GM12878 (cell line): ENCODE results near the gene RAP1GAP2. TPM values are rescaled to one million over a fixed set of nuclear protein-coding genes. Genes with fewer than 3 reads are reported as not detected.

ENCODE experiments used
- ATAC-seq: fragments of 200-7000 bp; cut with Tn5 transposase; 3 replicates; pipeline ENCODE4 v1.9.1; 2020; ENCODE audit warnings: mild to moderate bottlenecking, moderate library complexity
- BruUV-seq: library from RNA; stranded (reverse); fragments of 400-500 nt; replicated peaks from 2 replicates; lab custom pipeline; 2021; lab: Mats Ljungman, UMichigan
- CTCF ChIA-PET: fragments of 300-600 bp; sonication (Branson Sonifier 250); formaldehyde crosslinking; extraction: SDS; loops from one replicate; lab custom pipeline; 2021; ENCODE audit warnings: inconsistent platforms; lab: Yijun Ruan, JAX
- POLR2A ChIA-PET: fragments of 350-600 bp; formaldehyde crosslinking; extraction: SDS; loops from one replicate; lab custom pipeline; 2021; ENCODE audit warnings: inconsistent platforms; lab: Charles Lee
- RAD21 ChIA-PET: fragments of 300-600 bp; sonication (Branson Sonifier 250); formaldehyde crosslinking; loops from one replicate; lab custom pipeline; 2023; ENCODE audit warnings: antibody characterized with exemption; ENCODE audit not compliant: unreplicated experiment; lab: Charles Lee
- SMC1A ChIA-PET: fragments of 300-600 bp; sonication (Branson Sonifier 250); formaldehyde crosslinking; loops from one replicate; lab custom pipeline; 2023; ENCODE audit not compliant: unreplicated experiment, uncharacterized antibody; lab: Charles Lee
- DNase-seq: peaks from one replicate; pipeline ENCODE4 v3.0.0-alpha.2; 2011; ENCODE audit warnings: low read depth, low spot score
- FAIRE-seq: peaks from 3 replicates; lab custom pipeline; 2011; peaks lifted over from hg19 to GRCh38; lab: Jason Lieb, UNC
- H2AFZ ChIP-seq: 2 replicates; pipeline ENCODE4 v1.6.0; 2011; ENCODE audit warnings: low read depth, low read length, control low read depth; ENCODE audit not compliant: control insufficient read depth
- H3K27ac ChIP-seq: 2 replicates; pipeline ENCODE4 v1.5.1; 2011; ENCODE audit warnings: control low read depth; ENCODE audit not compliant: control insufficient read depth, insufficient read depth
- H3K27me3 ChIP-seq, 2 experiments: replicated peaks in 1 of 2; 2 replicates each; pipeline versions ENCODE4 v1.6.0 to v1.6.1; 2011; ENCODE audit warnings: low read length in 1 of 2; ENCODE audit not compliant: control insufficient read depth in 2 of 2, insufficient read depth in 2 of 2
- H3K36me3 ChIP-seq, 2 experiments: 2 replicates each; pipeline ENCODE4 v1.5.1; 2011; ENCODE audit warnings: low read length in 1 of 2; ENCODE audit not compliant: control insufficient read depth in 2 of 2, insufficient read depth in 2 of 2
- H3K4me1 ChIP-seq: 2 replicates; pipeline ENCODE4 v1.6.1; 2011; ENCODE audit warnings: mild to moderate bottlenecking, low read length, moderate library complexity, mixed read lengths; ENCODE audit not compliant: control insufficient read depth, insufficient read depth
- H3K4me2 ChIP-seq: 2 replicates; pipeline ENCODE4 v1.6.0; 2011; ENCODE audit warnings: control low read depth; ENCODE audit not compliant: control insufficient read depth, insufficient read depth
- H3K4me3 ChIP-seq: fragments of 200-600 bp; sonication (generic); 2 replicates; pipeline ENCODE4 v1.5.1; 2016
- H3K79me2 ChIP-seq: 2 replicates; pipeline ENCODE4 v1.6.0; 2011; ENCODE audit warnings: low read length; ENCODE audit not compliant: control insufficient read depth, insufficient read depth
- H3K9ac ChIP-seq: 2 replicates; pipeline ENCODE4 v1.8.0; 2011; ENCODE audit warnings: low read length, control low read depth, mixed read lengths; ENCODE audit not compliant: control insufficient read depth, insufficient read depth
- H3K9me3 ChIP-seq: replicated peaks from 3 replicates; pipeline ENCODE4 v1.5.1; 2011; ENCODE audit warnings: mild to moderate bottlenecking, low read length; ENCODE audit not compliant: control insufficient read depth, insufficient read depth
- H4K20me1 ChIP-seq: 2 replicates; pipeline ENCODE4 v1.6.0; 2011; ENCODE audit not compliant: control insufficient read depth, insufficient read depth
- BHLHE40 ChIP-seq, 2 experiments: fragments of 450-650 bp in 1 of 2; IDR thresholded peaks; 2 replicates each; pipeline ENCODE4 v1.6.1; 2011 to 2017; ENCODE audit warnings: low read depth in 2 of 2, borderline replicate concordance in 1 of 2, improper control_type of control experiment in 1 of 2, low read length in 1 of 2, mild to moderate bottlenecking in 1 of 2
- CTCF ChIP-seq, 3 experiments: IDR thresholded peaks in 2 of 3; conservative IDR thresholded peaks in 1 of 3; 2 replicates each; pipeline ENCODE4 v1.5.1; 2011; ENCODE audit warnings: low read depth in 3 of 3, low read length in 3 of 3, mild to moderate bottlenecking in 3 of 3, control low read depth in 2 of 3, moderate library complexity in 2 of 3, inconsistent platforms in 1 of 3, mixed read lengths in 1 of 3; ENCODE audit not compliant: control insufficient read depth in 2 of 3, insufficient read depth in 1 of 3; ENCODE audit errors: extremely low read depth in 1 of 3
- E4F1 ChIP-seq: fragments of 450-650 bp; IDR thresholded peaks from 2 replicates; pipeline ENCODE4 v1.6.1; 2018; ENCODE audit warnings: borderline replicate concordance, mild to moderate bottlenecking; ENCODE audit not compliant: partially characterized antibody
- HCFC1 ChIP-seq: fragments of 150-350 bp; IDR thresholded peaks from 2 replicates; pipeline ENCODE4 v1.6.1; 2014; ENCODE audit warnings: low read length
- JUNB ChIP-seq: IDR thresholded peaks from 2 replicates; pipeline ENCODE4 v1.6.1; 2016; ENCODE audit warnings: antibody characterized with exemption, mild to moderate bottlenecking
- MEF2A ChIP-seq: IDR thresholded peaks from 2 replicates; pipeline ENCODE4 v1.6.1; 2011; ENCODE audit warnings: low read depth, mild to moderate bottlenecking, low read length, moderate library complexity; ENCODE audit not compliant: insufficient read depth
- MEF2B ChIP-seq: fragments of 450-650 bp; IDR thresholded peaks from 2 replicates; pipeline ENCODE4 v1.6.1; 2018; ENCODE audit warnings: mild to moderate bottlenecking, moderate library complexity; ENCODE audit not compliant: partially characterized antibody, poor library complexity, severe bottlenecking
- NR2C2 ChIP-seq: IDR thresholded peaks from 2 replicates; pipeline ENCODE4 v1.6.1; 2011; ENCODE audit warnings: borderline replicate concordance, low read depth; ENCODE audit not compliant: control insufficient read depth, insufficient read length
- SMAD1 ChIP-seq: fragments of 450-650 bp; IDR thresholded peaks from 2 replicates; pipeline ENCODE4 v1.6.1; 2018; ENCODE audit warnings: mild to moderate bottlenecking, low read depth; ENCODE audit not compliant: partially characterized antibody
- SP1 ChIP-seq: IDR thresholded peaks from one replicate; pipeline ENCODE4 v1.6.1; 2011; ENCODE audit warnings: low read depth, low read length
- STAT1 ChIP-seq: fragments of 450-650 bp; conservative IDR thresholded peaks from 2 replicates; pipeline ENCODE4 v1.6.1; 2014; ENCODE audit warnings: antibody characterized with exemption, mild to moderate bottlenecking
- TCF12 ChIP-seq: IDR thresholded peaks from 2 replicates; pipeline ENCODE4 v1.6.1; 2011; ENCODE audit warnings: low read depth, mild to moderate bottlenecking, low read length
- TCF3 ChIP-seq: IDR thresholded peaks from 2 replicates; pipeline ENCODE4 v1.6.1; 2012; ENCODE audit warnings: low read depth, mild to moderate bottlenecking, low read length, borderline replicate concordance; ENCODE audit not compliant: insufficient read depth
- ZNF274 ChIP-seq: IDR thresholded peaks from one replicate; pipeline ENCODE4 v1.8.0; 2011; ENCODE audit not compliant: insufficient read length, insufficient read depth
- WGBS: methylation state at CpG from one replicate; pipeline ENCODE4 v1.1.6; 2016; ENCODE audit warnings: low lambda C conversion rate; ENCODE audit not compliant: insufficient replicate concordance, insufficient coverage; ENCODE audit errors: missing lambda C conversion rate; 5-methylcytosine and 5-hydroxymethylcytosine counted together
- in situ Hi-C: fragments of 300-500 bp; cut with MboI; formaldehyde crosslinking; loops from 9 replicates; pipeline ENCODE4 v1.14.3; 2018; ENCODE audit warnings: mixed read lengths
- intact Hi-C: fragments of 100-400 bp; cut with micrococcal nuclease; formaldehyde crosslinking; loops from one replicate; pipeline ENCODE4 v1.14.2; 2022; ENCODE audit not compliant: unreplicated experiment
- polyA plus RNA-seq, 11 experiments: library from polyadenylated mRNA; depleted of rRNA in 4 of 11; unstranded in 6 of 11; stranded (reverse) in 5 of 11; fragments of >200 nt; fragmentation: Nextera tagmentation in 4 of 11; fragmentation: Illumina TruSeq in 1 of 11; extraction: Ambion mirVana in 4 of 11; extraction: Trizol in 1 of 11; gene quantifications; 1 replicate in 1 of 11; 2 replicates in 10 of 11; pipeline versions ENCODE4 v1.2.1 to v1.2.3, GENCODE V29; 2011 to 2016; ENCODE audit warnings: inconsistent platforms in 2 of 11, missing spikeins in 2 of 11, low read depth in 1 of 11
- total RNA-seq, 4 experiments: library from RNA; depleted of rRNA in 3 of 4; stranded (reverse); fragments of >200 nt in 3 of 4; fragmentation: Illumina TruSeq in 1 of 4; extraction: Trizol in 1 of 4; gene quantifications; 2 replicates each; pipeline versions ENCODE4 v1.2.1 to v1.2.3, GENCODE V29; 2013 to 2021
- TF ChIP-seq, protein P1 (sequence below): IDR thresholded peaks from 2 replicates; pipeline ENCODE4 v1.6.1; 2012; ENCODE audit warnings: low read depth, low read length, improper control_type of control experiment
- TF ChIP-seq, protein P2 (sequence below): fragments of 450-650 bp; formaldehyde crosslinking; IDR thresholded peaks from 2 replicates; pipeline ENCODE4 v1.4.0; 2020; ENCODE audit warnings: mild to moderate bottlenecking, moderate library complexity

Gene RAP1GAP2
- total and polyA plus RNA-seq, 10 of the 15 experiments (the other 5 are each of a cell fraction or from before 2014, with no cell fraction given) = 0.03 to 0.95 (median 0.49) TPM; not detected in 2

DNA sequence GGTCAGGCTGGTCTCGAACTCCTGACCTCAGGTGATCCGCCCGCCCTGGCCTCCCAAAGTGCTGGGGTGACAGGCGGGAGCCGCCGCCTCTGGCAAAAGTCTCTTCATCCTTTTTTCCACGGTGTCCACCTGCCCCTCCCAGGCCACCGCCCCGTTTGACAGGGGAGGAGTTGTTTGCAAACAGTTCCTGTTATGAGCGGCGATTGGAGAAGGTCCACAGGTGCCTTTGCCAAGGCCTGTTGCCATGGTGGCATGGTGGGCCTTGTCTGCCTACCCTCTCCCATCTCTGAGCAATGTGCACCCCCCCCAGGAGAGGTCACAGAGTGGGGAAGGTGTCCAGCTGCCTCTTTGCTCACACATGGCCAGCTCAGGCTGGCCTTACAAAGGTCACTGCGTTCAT lies 16.0 kb upstream of the RAP1GAP2 start:
- ChIA-PET SMC1A (no interaction called here), POLR2A (no interaction called here), RAD21 (no interaction called here), CTCF (no interaction called here)
- BruUV-seq = no TSS peak
- no peak overlapping the region for H2AFZ ChIP-seq
- intact Hi-C loops = no loop called here
- H3K4me3 ChIP-seq = no peak overlapping the region
- H3K4me2 ChIP-seq = no peak overlapping the region
- no peaks in the 10 kb centered on the region for H3K4me1 ChIP-seq
- DNase-seq = no peak
- no peak overlapping the region for H3K9ac ChIP-seq
- H3K9me3 ChIP-seq = no peaks in the 10 kb centered on the region
- no peaks in the 10 kb centered on the region for H4K20me1 ChIP-seq
- 24% methylated on average over 12 of the region's 12 CpGs for WGBS
- in situ Hi-C loops = no loop called here
- H3K36me3 ChIP-seq = no peaks in the 10 kb centered on the region
- FAIRE-seq = no peak
- H3K79me2 ChIP-seq = no peaks in the 10 kb centered on the region
- TF ChIP-seq STAT1 (no peak), TCF12 (no peak), MEF2A (no peak), JUNB (no peak), BHLHE40 (IDR thresholded peaks at IDR 0.05; ENCODE audit: borderline replicate concordance in 1 of 2, low read depth in 2 of 2, low read length in 1 of 2) (no peak), MEF2B (no peak), HCFC1 (no peak), ZNF274 (no peak), CTCF (IDR thresholded peaks at IDR 0.05 in 2 of 3, conservative IDR thresholded peaks at IDR 0.05 in 1 of 3; ENCODE audit: control insufficient read depth in 2 of 3, extremely low read depth in 1 of 3, insufficient read depth in 1 of 3, low read depth in 3 of 3, low read length in 3 of 3) (no peak), TCF3 (no peak), E4F1 (no peak), NR2C2 (no peak), SMAD1 (no peak), SP1 (no peak)
- TF ChIP-seq, protein P1, sequence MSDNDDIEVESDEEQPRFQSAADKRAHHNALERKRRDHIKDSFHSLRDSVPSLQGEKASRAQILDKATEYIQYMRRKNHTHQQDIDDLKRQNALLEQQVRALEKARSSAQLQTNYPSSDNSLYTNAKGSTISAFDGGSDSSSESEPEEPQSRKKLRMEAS = no peak
- TF ChIP-seq, protein P2, sequence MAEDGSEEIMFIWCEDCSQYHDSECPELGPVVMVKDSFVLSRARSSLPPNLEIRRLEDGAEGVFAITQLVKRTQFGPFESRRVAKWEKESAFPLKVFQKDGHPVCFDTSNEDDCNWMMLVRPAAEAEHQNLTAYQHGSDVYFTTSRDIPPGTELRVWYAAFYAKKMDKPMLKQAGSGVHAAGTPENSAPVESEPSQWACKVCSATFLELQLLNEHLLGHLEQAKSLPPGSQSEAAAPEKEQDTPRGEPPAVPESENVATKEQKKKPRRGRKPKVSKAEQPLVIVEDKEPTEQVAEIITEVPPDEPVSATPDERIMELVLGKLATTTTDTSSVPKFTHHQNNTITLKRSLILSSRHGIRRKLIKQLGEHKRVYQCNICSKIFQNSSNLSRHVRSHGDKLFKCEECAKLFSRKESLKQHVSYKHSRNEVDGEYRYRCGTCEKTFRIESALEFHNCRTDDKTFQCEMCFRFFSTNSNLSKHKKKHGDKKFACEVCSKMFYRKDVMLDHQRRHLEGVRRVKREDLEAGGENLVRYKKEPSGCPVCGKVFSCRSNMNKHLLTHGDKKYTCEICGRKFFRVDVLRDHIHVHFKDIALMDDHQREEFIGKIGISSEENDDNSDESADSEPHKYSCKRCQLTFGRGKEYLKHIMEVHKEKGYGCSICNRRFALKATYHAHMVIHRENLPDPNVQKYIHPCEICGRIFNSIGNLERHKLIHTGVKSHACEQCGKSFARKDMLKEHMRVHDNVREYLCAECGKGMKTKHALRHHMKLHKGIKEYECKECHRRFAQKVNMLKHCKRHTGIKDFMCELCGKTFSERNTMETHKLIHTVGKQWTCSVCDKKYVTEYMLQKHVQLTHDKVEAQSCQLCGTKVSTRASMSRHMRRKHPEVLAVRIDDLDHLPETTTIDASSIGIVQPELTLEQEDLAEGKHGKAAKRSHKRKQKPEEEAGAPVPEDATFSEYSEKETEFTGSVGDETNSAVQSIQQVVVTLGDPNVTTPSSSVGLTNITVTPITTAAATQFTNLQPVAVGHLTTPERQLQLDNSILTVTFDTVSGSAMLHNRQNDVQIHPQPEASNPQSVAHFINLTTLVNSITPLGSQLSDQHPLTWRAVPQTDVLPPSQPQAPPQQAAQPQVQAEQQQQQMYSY (CRISPR knock-in tag) = no peak
- TF ChIP-seq, all 136 proteins: peak for 0
- no peak for ATAC-seq
- H3K27ac ChIP-seq = no peak overlapping the region
- peaks cover 0 to 7% of the 10 kb centered on the region in 2 experiments; a peak in 3 of 4 replicates for H3K27me3 ChIP-seq
